Mesenchymal stem cell (in vitro differentiated cells and primary cell): ENCODE measurements around the gene DAB1.

ENCODE experiments used
- DNase-seq: peaks from one replicate; pipeline ENCODE4 v3.0.0-alpha.2; 2013
- H2AFZ ChIP-seq: one replicate; pipeline ENCODE4 v1.6.1; 2013; ENCODE audit warnings: low read depth, mild to moderate bottlenecking, control low read depth, inconsistent platforms, low read length, moderate library complexity
- H2AK5ac ChIP-seq: 2 replicates; pipeline ENCODE4 v1.6.1; 2013; ENCODE audit warnings: low read length, moderate library complexity, mild to moderate bottlenecking, inconsistent platforms; ENCODE audit not compliant: severe bottlenecking
- H2BK120ac ChIP-seq: one replicate; pipeline ENCODE4 v1.6.1; 2013; ENCODE audit warnings: low read depth, mild to moderate bottlenecking, inconsistent platforms, low read length, moderate library complexity
- H2BK12ac ChIP-seq, 2 experiments: one replicate each; pipeline ENCODE4 v1.6.1; 2013; ENCODE audit warnings: inconsistent platforms in 2 of 2, low read length in 2 of 2, mild to moderate bottlenecking in 2 of 2, moderate library complexity in 2 of 2, control low read depth in 1 of 2
- H2BK15ac ChIP-seq: one replicate; pipeline ENCODE4 v1.6.1; 2013; ENCODE audit warnings: mild to moderate bottlenecking, low read depth, inconsistent platforms; ENCODE audit not compliant: poor library complexity, severe bottlenecking
- H2BK5ac ChIP-seq: 2 replicates; pipeline ENCODE4 v1.6.1; 2013; ENCODE audit warnings: low read depth, mild to moderate bottlenecking, low read length, control low read depth, inconsistent platforms; ENCODE audit not compliant: poor library complexity, severe bottlenecking
- H3K14ac ChIP-seq, 2 experiments: one replicate each; pipeline ENCODE4 v1.6.1; 2013; ENCODE audit warnings: inconsistent platforms in 2 of 2, low read length in 2 of 2, control low read depth in 1 of 2, mild to moderate bottlenecking in 1 of 2, moderate library complexity in 1 of 2
- H3K18ac ChIP-seq, 2 experiments: one replicate each; pipeline ENCODE4 v1.6.1; 2013; ENCODE audit warnings: inconsistent platforms in 2 of 2, low read length in 2 of 2, control low read depth in 1 of 2, low read depth in 1 of 2, mild to moderate bottlenecking in 1 of 2
- H3K23ac ChIP-seq, 2 experiments: one replicate each; pipeline ENCODE4 v1.6.1; 2013; ENCODE audit warnings: inconsistent platforms in 2 of 2, low read length in 2 of 2, mild to moderate bottlenecking in 2 of 2, moderate library complexity in 2 of 2, control low read depth in 1 of 2
- H3K27ac ChIP-seq: 2 replicates; pipeline ENCODE4 v1.5.1; 2013; ENCODE audit warnings: mild to moderate bottlenecking, moderate library complexity, low read length, control low read depth, inconsistent platforms; ENCODE audit not compliant: poor library complexity, severe bottlenecking
- H3K27me3 ChIP-seq, 2 experiments: 2 replicates each; pipeline versions ENCODE4 v1.6.1 to v1.7.0; 2013; ENCODE audit warnings: low read length in 2 of 2, mild to moderate bottlenecking in 2 of 2, moderate library complexity in 2 of 2, control low read depth in 1 of 2, inconsistent platforms in 1 of 2; ENCODE audit not compliant: control insufficient read depth in 1 of 2, insufficient read depth in 1 of 2
- H3K36me3 ChIP-seq, 2 experiments: 2 replicates each; pipeline versions ENCODE4 v1.6.1 to v1.7.0; 2013; ENCODE audit warnings: low read length in 2 of 2, control low read depth in 1 of 2, inconsistent platforms in 1 of 2, low read depth in 1 of 2, mild to moderate bottlenecking in 1 of 2; ENCODE audit not compliant: insufficient read depth in 2 of 2, control insufficient read depth in 1 of 2
- H3K4ac ChIP-seq, 2 experiments: one replicate each; pipeline ENCODE4 v1.6.1; 2013; ENCODE audit warnings: inconsistent platforms in 2 of 2, low read length in 2 of 2, mild to moderate bottlenecking in 2 of 2, moderate library complexity in 2 of 2, control low read depth in 1 of 2, low read depth in 1 of 2
- H3K4me1 ChIP-seq: 2 replicates; pipeline ENCODE4 v1.6.1; 2013; ENCODE audit warnings: low read depth, low read length, control low read depth; ENCODE audit not compliant: control insufficient read depth, insufficient read depth
- H3K4me2 ChIP-seq: 2 replicates; pipeline ENCODE4 v1.6.1; 2013; ENCODE audit warnings: low read length, mild to moderate bottlenecking, inconsistent platforms; ENCODE audit not compliant: poor library complexity, severe bottlenecking
- H3K4me3 ChIP-seq, 2 experiments: 2 replicates each; pipeline versions ENCODE4 v1.5.1 to v1.7.0; 2013; ENCODE audit warnings: low read length in 2 of 2, mild to moderate bottlenecking in 2 of 2, control low read depth in 1 of 2, low read depth in 1 of 2; ENCODE audit not compliant: insufficient read depth in 1 of 2
- H3K79me1 ChIP-seq: replicated peaks from 2 replicates; pipeline ENCODE4 v1.6.1; 2013; ENCODE audit warnings: mild to moderate bottlenecking, control low read depth, low read length, inconsistent platforms; ENCODE audit not compliant: poor library complexity, severe bottlenecking
- H3K9ac ChIP-seq: 2 replicates; pipeline ENCODE4 v1.7.0; 2013; ENCODE audit warnings: mild to moderate bottlenecking, low read length, moderate library complexity
- H3K9me3 ChIP-seq: 2 replicates; pipeline ENCODE4 v1.7.0; 2013; ENCODE audit warnings: mild to moderate bottlenecking, low read length; ENCODE audit not compliant: control insufficient read depth
- H4K8ac ChIP-seq: one replicate; pipeline ENCODE4 v1.6.1; 2013; ENCODE audit warnings: inconsistent platforms, mild to moderate bottlenecking, low read length, moderate library complexity
- H4K91ac ChIP-seq: one replicate; pipeline ENCODE4 v1.6.1; 2013; ENCODE audit warnings: mild to moderate bottlenecking, low read length, inconsistent platforms
- whole genome bisulfite sequencing: methylation state at CpG from one replicate; pipeline ENCODE4 v1.1.7; 2013; ENCODE audit warnings: mixed read lengths; 5-methylcytosine and 5-hydroxymethylcytosine counted together

DAB1 gene

DNA sequence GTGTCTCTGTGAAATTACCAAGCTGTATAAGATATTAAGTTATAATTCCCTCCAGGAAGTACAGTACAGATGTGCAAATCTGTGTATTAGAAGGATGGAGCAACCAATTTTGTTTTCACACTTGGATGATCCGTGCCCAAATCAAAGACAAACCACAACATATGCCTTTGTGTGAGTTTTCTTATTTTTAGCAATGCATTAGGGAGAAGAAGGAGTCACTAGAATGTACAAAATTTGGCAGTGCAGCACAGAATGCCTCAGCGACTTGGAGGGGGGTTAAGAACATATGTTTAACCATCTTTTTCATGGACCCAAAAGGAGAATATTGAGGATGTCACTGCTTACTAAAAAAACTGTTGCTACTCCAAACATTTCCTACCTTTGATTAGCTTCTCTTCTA lies 45.3 kb downstream of the DAB1 start:
- Histone ChIP-seq H3K27me3 (no peaks in the 10 kb centered on the region), H3K4ac (no peak overlapping the region), H2AFZ (no peak overlapping the region), H3K18ac (no peak overlapping the region), H3K36me3 (no peaks in the 10 kb centered on the region), H2BK120ac (no peak overlapping the region), H3K9ac (no peak overlapping the region), H3K9me3 (no peaks in the 10 kb centered on the region), H2BK5ac (no peak overlapping the region), H3K14ac (no peak overlapping the region), H3K4me2 (no peak overlapping the region), H2AK5ac (no peak overlapping the region), H2BK15ac (no peak overlapping the region), H4K8ac (no peak overlapping the region), H2BK12ac (no peak overlapping the region), H3K79me1 (no peaks in the 10 kb centered on the region), H4K91ac (no peak overlapping the region), H3K4me1 (no peaks in the 10 kb centered on the region), H3K23ac (no peak overlapping the region), H3K4me3 (no peak overlapping the region), H3K27ac (no peak overlapping the region)
- DNase-seq: no peak
- no CpG with 5 or more reads among the region's 2 CpGs for WGBS

DNA sequence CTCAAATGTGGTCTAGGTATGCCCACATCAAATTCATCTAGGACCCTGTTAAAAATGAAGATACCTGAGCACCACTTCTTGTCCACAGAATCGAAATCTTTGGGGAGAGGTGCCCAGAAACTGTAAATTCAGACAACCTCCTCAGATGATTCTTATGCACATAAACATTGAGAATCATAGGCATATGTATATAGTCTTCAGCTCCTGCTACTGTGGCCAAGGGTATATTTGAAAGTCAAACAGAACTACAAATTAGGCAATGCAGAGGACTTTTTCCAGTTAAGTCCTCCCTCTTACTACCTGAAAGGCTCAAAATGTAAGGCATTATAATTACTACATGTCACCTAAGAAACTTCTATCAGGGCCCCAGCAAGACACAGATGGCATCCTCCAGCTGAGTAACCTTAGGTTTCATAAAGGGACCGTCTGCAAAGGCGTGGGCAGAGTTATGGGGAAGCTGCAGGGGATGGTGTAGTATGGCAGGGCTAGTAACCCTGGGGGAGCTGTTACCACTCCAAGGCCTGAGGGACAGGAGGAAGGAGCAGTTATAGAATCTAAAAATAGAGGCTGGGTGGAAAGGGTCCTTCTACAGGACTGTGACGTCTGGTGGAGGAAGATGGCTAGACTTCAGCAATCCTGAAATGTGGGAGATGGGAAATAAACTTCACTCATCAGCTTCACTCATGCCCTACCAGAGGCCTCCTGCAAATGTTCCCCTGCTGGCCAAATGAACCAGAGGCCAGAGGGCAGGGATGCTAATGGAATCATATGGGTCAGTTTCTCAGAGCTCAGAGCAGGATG lies 46.3 kb downstream of the DAB1 start:
- Histone ChIP-seq H3K4me3 (no peak overlapping the region), H3K18ac (no peak overlapping the region), H3K27me3 (no peaks in the 10 kb centered on the region), H2BK120ac (no peak overlapping the region), H4K8ac (no peak overlapping the region), H2BK12ac (no peak overlapping the region), H3K27ac (no peak overlapping the region), H3K4me1 (no peaks in the 10 kb centered on the region), H4K91ac (no peak overlapping the region), H2BK15ac (no peak overlapping the region), H3K4ac (no peak overlapping the region), H3K14ac (no peak overlapping the region), H3K36me3 (no peaks in the 10 kb centered on the region), H2AFZ (no peak overlapping the region), H3K9me3 (no peaks in the 10 kb centered on the region), H3K4me2 (no peak overlapping the region), H3K79me1 (no peaks in the 10 kb centered on the region), H2AK5ac (no peak overlapping the region), H2BK5ac (no peak overlapping the region), H3K23ac (no peak overlapping the region), H3K9ac (no peak overlapping the region)
- no peak for DNase-seq
- 58% methylated on average over 2 of the region's 4 CpGs for WGBS

DNA sequence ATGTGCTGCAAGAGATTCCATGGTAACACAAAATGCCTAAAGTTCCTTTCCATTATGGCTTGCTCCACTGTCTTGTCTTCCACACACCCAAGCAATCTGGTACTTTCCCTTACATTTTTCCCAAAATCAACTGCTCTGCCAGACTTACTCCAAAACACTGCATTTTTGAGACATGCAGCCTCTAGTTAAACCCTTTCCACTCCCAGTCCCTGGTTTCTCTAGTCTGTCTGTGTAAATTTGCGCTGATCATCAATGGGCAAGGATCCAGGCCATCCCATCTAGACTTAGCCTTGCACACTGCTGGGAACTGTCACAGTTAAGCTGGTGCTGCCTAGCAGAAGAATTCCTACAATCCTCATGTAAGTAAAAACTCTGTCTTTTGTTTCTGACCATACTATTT lies 47.8 kb downstream of the DAB1 start:
- Histone ChIP-seq H3K36me3 (no peaks in the 10 kb centered on the region), H3K23ac (no peak overlapping the region), H3K4me2 (no peak overlapping the region), H4K91ac (no peak overlapping the region), H3K4ac (no peak overlapping the region), H3K4me1 (no peaks in the 10 kb centered on the region), H2AK5ac (no peak overlapping the region), H3K4me3 (no peak overlapping the region), H4K8ac (no peak overlapping the region), H3K9ac (no peak overlapping the region), H3K27ac (no peak overlapping the region), H2BK120ac (no peak overlapping the region), H2BK12ac (no peak overlapping the region), H3K79me1 (no peaks in the 10 kb centered on the region), H3K9me3 (no peaks in the 10 kb centered on the region), H3K18ac (no peak overlapping the region), H2BK15ac (no peak overlapping the region), H3K27me3 (no peaks in the 10 kb centered on the region), H2AFZ (no peak overlapping the region), H2BK5ac (no peak overlapping the region), H3K14ac (no peak overlapping the region)
- DNase-seq: no peak
- WGBS: 74% methylated on average over 1 of the region's 1 CpG

DNA sequence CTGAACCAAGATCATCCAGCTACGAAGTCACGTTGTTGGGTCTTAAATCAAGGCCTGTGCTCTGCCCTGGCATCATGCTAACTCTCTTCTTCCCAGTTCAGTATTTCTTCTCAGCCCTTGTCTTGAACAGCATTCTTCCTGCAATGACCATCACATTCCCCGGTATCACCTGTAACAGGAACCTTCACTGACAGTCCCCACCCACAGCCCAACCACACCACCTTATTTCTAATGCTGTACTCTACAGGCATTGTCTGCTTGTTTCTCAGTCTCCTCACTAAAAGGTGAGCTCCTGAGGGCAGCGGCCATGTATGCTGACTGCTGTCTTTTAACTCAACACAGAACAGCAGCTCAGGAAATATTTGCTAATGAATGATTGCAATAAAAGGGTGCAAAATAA lies 54.0 kb downstream of the DAB1 start:
- Histone ChIP-seq H2AFZ (no peak overlapping the region), H4K8ac (no peak overlapping the region), H2AK5ac (no peak overlapping the region), H3K4ac (no peak overlapping the region), H3K4me1 (no peaks in the 10 kb centered on the region), H2BK5ac (no peak overlapping the region), H2BK12ac (no peak overlapping the region), H3K4me3 (no peak overlapping the region), H3K27me3 (no peaks in the 10 kb centered on the region), H2BK120ac (no peak overlapping the region), H3K79me1 (no peaks in the 10 kb centered on the region), H3K18ac (no peak overlapping the region), H3K9me3 (no peaks in the 10 kb centered on the region), H2BK15ac (no peak overlapping the region), H3K9ac (no peak overlapping the region), H3K36me3 (no peaks in the 10 kb centered on the region), H3K4me2 (no peak overlapping the region), H4K91ac (no peak overlapping the region), H3K27ac (no peak overlapping the region), H3K23ac (no peak overlapping the region), H3K14ac (peak overlapping the region in 1 of 2 experiments; percentile 28)
- WGBS: 84% methylated on average over 4 of the region's 4 CpGs
- DNase-seq: no peak
